Esophagus squamous epithelium (tissue), 4 donors: ENCODE results near the gene MATK.

Source experiments
- POLR2A ChIP-seq, 4 donors: fragments of 450-650 bp; IDR thresholded peaks; one replicate each; pipeline ENCODE4 v1.6.1; 2017; ENCODE audit warnings: antibody characterized with exemption in 4 of 4, mild to moderate bottlenecking in 4 of 4, moderate library complexity in 3 of 4
- TF ChIP-seq, protein P1 (sequence below), 6 experiments: fragments of 450-650 bp in 4 of 6; fragments of 200-600 bp in 2 of 6; sonication (generic) in 2 of 6; IDR thresholded peaks; one replicate each; pipeline ENCODE4 v1.5.1; 2016 to 2019; ENCODE audit warnings: antibody characterized with exemption in 6 of 6, mild to moderate bottlenecking in 4 of 6, moderate library complexity in 4 of 6

DNA sequence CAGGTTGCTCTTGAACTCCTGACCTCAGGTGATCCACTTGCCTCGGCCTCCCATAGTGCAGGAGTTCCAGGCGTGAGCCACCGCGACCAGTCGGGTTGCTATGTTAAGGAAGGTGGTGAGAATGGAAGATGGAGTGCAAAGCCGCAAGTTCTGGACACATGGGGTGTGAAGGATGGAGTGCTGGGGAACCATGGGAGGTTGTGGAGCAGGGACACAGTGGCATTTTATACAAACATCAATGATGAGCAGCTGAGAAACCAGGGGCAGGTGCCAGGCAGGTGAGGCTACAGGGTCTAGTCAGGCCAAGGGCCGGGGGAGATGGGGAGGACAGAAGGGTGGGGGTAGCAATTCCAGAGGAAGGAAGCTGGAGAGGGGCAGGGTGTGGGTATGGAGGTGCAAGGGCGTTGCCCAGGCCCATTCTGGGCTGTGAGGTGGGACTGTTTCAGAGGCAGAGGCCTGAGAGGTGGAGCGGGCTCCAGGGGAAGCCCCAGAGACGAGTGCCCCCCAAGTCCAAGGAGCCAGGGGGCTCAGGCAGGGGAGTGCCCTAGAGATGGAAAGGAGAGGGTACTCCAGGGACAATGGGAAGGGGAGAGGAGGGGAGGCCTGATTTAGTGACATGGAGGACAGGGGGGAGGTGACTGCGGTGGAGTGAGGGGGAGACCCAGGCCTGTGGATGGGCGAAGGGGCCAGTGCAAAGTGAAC is 12.2 kb downstream of the MATK start:
- TF ChIP-seq, protein P1, sequence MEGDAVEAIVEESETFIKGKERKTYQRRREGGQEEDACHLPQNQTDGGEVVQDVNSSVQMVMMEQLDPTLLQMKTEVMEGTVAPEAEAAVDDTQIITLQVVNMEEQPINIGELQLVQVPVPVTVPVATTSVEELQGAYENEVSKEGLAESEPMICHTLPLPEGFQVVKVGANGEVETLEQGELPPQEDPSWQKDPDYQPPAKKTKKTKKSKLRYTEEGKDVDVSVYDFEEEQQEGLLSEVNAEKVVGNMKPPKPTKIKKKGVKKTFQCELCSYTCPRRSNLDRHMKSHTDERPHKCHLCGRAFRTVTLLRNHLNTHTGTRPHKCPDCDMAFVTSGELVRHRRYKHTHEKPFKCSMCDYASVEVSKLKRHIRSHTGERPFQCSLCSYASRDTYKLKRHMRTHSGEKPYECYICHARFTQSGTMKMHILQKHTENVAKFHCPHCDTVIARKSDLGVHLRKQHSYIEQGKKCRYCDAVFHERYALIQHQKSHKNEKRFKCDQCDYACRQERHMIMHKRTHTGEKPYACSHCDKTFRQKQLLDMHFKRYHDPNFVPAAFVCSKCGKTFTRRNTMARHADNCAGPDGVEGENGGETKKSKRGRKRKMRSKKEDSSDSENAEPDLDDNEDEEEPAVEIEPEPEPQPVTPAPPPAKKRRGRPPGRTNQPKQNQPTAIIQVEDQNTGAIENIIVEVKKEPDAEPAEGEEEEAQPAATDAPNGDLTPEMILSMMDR (IDR thresholded peaks at IDR 0.05) = no peak
- no peak for TF ChIP-seq POLR2A (IDR thresholded peaks at IDR 0.05)
